C4-2B (cell line): ENCODE results near the gene SACM1L.

Experiments used
- H3K27ac ChIP-seq: fragments of 450-650 bp; 2 replicates; pipeline ENCODE4 v1.5.1; 2017
- CTCF ChIP-seq: fragments of 450-650 bp; conservative IDR thresholded peaks from 2 replicates; pipeline ENCODE4 v1.5.1; 2017; ENCODE audit warnings: mild to moderate bottlenecking
- ZFX ChIP-seq: fragments of 450-650 bp; IDR thresholded peaks from 2 replicates; pipeline ENCODE4 v1.6.1; 2017

Gene SACM1L

GRCh38 chr3:45715945-45716344 lies 26.7 kb downstream of the SACM1L start:
- TF ChIP-seq ZFX (no peak), CTCF (no peak)
- H3K27ac ChIP-seq = no peak overlapping the region

- TF ChIP-seq ZFX (no peak), CTCF (no peak)
- H3K27ac ChIP-seq = no peak overlapping the region
Measured at GRCh38 chr3:45716790-45717336, 27.7 kb downstream of the SACM1L start.

GRCh38 chr3:45719655-45720487 lies 30.7 kb downstream of the SACM1L start:
- no peak overlapping the region for H3K27ac ChIP-seq
- TF ChIP-seq CTCF (no peak), ZFX (no peak)

GRCh38 chr3:45724911-45725310 lies 35.7 kb downstream of the SACM1L start:
- TF ChIP-seq ZFX (no peak), CTCF (no peak)
- no peak overlapping the region for H3K27ac ChIP-seq

- no peak overlapping the region for H3K27ac ChIP-seq
- TF ChIP-seq ZFX = no peak
- TF ChIP-seq CTCF = no peak
Measured at GRCh38 chr3:45729614-45730013, 40.4 kb downstream of the SACM1L start.

- H3K27ac ChIP-seq = no peak overlapping the region
- TF ChIP-seq CTCF (no peak), ZFX (no peak)
Measured at GRCh38 chr3:45730409-45731154, 41.4 kb downstream of the SACM1L start.

GRCh38 chr3:45736707-45737106 lies 47.5 kb downstream of the SACM1L start:
- TF ChIP-seq ZFX (no peak), CTCF (no peak)
- H3K27ac ChIP-seq = no peak overlapping the region
